Right atrium auricular region (tissue), 2 donors: Measurements from ENCODE around the gene JAKMIP1. TPM values are rescaled to one million over a fixed set of nuclear protein-coding genes. Genes with fewer than 3 reads are reported as not detected.

Experiments
- DNase-seq: peaks from one replicate; pipeline ENCODE4 v3.0.0-alpha.2; 2019; ENCODE audit warnings: low spot score
- H3K27ac ChIP-seq, 2 donors: fragments of 200-600 bp; sonication (generic); 1 replicate in 1 of 2; 2 replicates in 1 of 2; pipeline ENCODE4 v1.5.1; 2016 to 2019
- H3K27me3 ChIP-seq, 2 donors: fragments of 200-600 bp; sonication (generic); one replicate each; pipeline versions ENCODE4 v1.5.1 to v1.6.0; 2017 to 2019
- H3K36me3 ChIP-seq: fragments of 200-600 bp; sonication (generic); one replicate; pipeline ENCODE4 v1.5.1; 2016
- H3K4me1 ChIP-seq, 2 donors: fragments of 200-600 bp; sonication (generic); one replicate each; pipeline versions ENCODE4 v1.5.1 to v1.6.0; 2017 to 2019
- H3K4me3 ChIP-seq, 2 donors: fragments of 200-600 bp; sonication (generic); 1 replicate in 1 of 2; 2 replicates in 1 of 2; pipeline ENCODE4 v1.5.1; 2017 to 2019; ENCODE audit warnings: mild to moderate bottlenecking in 1 of 2, moderate library complexity in 1 of 2
- H3K9me3 ChIP-seq, 2 donors: fragments of 200-600 bp; sonication (generic); one replicate each; pipeline ENCODE4 v1.5.1; 2019
- total RNA-seq, 2 donors: library from RNA; depleted of rRNA; stranded (reverse); fragments of >200 nt; gene quantifications; one replicate each; pipeline ENCODE4 v1.1.0, GENCODE V29; 2016
- TF ChIP-seq, protein P1 (sequence below), 2 donors: fragments of 200-600 bp; sonication (generic); IDR thresholded peaks; one replicate each; pipeline ENCODE4 v1.5.1; 2019; ENCODE audit warnings: antibody characterized with exemption in 2 of 2

JAKMIP1 gene
- total RNA-seq, 2 donors from 2014 or later = 0.30 to 0.59 TPM

DNA sequence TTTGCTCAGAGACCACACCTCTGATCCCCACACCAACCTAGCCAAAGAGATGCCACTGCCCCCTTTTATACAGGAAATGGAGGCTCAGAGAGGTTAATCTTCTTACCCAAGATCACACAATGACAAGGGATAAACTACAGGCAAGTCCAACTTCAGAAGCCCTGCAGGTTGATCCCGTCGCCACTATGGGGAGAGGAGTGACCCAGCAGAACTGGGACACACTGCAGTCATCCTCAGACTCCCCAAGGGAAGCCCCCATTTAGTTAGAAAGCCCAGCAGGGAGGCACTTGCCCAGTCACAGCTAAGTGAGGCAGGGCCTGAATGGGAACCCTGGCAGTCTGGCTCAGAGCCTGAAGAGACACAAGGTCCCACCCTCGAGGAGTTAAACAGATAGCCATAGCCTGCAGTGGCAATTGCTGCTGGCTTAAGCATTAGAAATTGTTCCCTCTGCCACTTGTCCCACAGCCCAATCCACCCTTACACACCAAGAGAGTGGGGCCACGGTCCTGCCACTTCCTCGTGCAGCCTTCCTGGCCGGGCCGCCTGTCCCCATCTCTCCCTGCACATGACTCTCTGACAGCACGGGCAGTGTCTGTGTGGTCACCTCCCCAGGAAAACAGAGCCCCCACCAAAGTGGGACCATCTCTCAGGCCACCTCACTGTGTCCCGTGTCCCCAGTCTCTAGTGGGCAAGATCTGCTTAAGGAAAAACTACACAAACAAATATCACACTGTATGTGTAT, 2.7 kb downstream of the JAKMIP1 start:
- Histone ChIP-seq H3K36me3 (no peaks in the 10 kb centered on the region), H3K27ac (no peak overlapping the region), H3K4me3 (no peak overlapping the region), H3K4me1 (peaks cover 0 to 17% of the 10 kb centered on the region in 2 donors), H3K27me3 (peaks cover 4 to 12% of the 10 kb centered on the region in 2 donors), H3K9me3 (no peaks in the 10 kb centered on the region)
- TF ChIP-seq, protein P1, sequence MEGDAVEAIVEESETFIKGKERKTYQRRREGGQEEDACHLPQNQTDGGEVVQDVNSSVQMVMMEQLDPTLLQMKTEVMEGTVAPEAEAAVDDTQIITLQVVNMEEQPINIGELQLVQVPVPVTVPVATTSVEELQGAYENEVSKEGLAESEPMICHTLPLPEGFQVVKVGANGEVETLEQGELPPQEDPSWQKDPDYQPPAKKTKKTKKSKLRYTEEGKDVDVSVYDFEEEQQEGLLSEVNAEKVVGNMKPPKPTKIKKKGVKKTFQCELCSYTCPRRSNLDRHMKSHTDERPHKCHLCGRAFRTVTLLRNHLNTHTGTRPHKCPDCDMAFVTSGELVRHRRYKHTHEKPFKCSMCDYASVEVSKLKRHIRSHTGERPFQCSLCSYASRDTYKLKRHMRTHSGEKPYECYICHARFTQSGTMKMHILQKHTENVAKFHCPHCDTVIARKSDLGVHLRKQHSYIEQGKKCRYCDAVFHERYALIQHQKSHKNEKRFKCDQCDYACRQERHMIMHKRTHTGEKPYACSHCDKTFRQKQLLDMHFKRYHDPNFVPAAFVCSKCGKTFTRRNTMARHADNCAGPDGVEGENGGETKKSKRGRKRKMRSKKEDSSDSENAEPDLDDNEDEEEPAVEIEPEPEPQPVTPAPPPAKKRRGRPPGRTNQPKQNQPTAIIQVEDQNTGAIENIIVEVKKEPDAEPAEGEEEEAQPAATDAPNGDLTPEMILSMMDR (IDR thresholded peaks at IDR 0.05) = no peak
- DNase-seq = no peak

DNA sequence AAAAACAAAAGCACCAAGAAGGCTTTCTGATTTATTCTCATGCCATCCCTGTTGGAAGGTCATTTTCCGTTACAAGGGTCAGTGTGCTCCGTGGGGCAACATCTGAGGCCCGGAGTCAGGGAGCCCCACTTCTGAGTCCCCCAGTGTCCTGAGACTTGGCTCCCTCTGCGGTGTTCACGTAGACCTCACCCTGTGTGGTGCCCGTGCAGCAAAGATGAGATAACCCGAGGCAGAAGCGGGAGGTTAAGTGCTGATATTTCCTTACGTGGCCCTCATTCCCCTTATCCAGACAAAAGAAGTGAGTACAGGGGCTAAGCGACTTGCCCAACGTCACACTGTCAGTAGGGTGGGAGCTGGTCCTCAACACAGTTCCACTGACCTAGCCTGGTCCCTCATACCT, 3.5 kb downstream of the JAKMIP1 start:
- Histone ChIP-seq H3K9me3 (no peaks in the 10 kb centered on the region), H3K4me1 (peaks cover 0 to 17% of the 10 kb centered on the region in 2 donors), H3K27ac (no peak overlapping the region), H3K27me3 (peaks cover 4 to 12% of the 10 kb centered on the region in 2 donors), H3K4me3 (no peak overlapping the region), H3K36me3 (no peaks in the 10 kb centered on the region)
- TF ChIP-seq, protein P1 (IDR thresholded peaks at IDR 0.05) = no peak
- DNase-seq = no peak

DNA sequence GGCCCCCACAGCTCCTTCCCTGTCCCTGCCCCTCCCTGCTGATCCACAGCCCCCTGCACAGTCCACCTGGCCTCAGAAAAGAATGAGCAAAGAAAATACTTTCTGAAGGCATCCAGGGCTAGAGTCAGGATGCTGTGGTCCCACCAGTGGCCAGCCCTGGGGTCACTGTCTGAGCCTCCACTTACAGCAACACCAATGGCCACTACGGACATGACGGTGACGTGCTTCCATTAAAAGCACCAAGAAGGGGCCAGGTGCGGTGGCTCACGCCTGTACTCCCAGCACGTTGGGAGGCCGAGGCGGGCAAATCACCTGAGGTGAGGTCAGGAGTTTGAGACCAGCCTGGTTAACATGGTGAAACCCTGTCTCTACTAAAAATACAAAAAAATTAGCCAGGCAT, 4.0 kb downstream of the JAKMIP1 start:
- H3K4me3 ChIP-seq = no peak overlapping the region
- no peaks in the 10 kb centered on the region for H3K36me3 ChIP-seq
- TF ChIP-seq, protein P1 (IDR thresholded peaks at IDR 0.05) = no peak
- H3K4me1 ChIP-seq = peaks cover 0 to 17% of the 10 kb centered on the region in 2 donors
- H3K27me3 ChIP-seq = peaks cover 4 to 12% of the 10 kb centered on the region in 2 donors
- DNase-seq = no peak
- no peak overlapping the region for H3K27ac ChIP-seq
- no peaks in the 10 kb centered on the region for H3K9me3 ChIP-seq

DNA sequence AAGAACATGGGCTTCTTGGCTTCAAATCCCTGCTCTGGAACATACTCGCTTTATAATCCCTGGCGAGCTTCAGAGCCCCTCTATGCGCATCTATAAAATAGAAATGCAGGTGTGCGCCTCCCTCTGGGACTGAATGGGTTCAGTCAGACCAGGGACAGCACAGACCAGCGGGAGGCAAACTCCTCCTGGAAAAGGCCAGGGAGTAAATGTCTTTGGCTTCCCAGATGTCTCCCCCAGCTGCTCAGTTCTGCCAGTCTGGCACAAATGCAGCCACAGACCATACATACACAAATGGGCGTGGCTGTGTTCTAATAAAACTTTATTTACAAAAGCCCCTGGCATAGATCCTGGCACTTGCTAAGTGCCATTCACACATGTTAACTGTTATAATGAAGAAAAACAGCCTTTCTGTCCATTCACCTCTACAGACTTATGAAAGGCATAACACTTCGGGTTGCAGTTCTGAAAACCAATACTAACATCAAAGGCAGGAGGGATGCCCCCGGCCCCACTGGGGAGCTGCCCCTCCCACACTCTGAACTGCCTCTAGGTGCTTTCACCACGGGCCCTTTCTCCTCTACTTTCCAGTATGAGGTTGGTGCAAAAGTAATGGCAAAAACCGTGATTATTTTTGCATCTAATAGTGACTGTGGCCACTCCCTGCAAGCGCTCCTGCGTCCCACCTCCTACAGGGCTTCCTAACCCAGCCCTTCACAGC, 4.6 kb downstream of the JAKMIP1 start:
- no peak for DNase-seq
- TF ChIP-seq, protein P1 (IDR thresholded peaks at IDR 0.05) = no peak
- peaks cover 0 to 17% of the 10 kb centered on the region in 2 donors for H3K4me1 ChIP-seq
- H3K27ac ChIP-seq = no peak overlapping the region
- no peaks in the 10 kb centered on the region for H3K9me3 ChIP-seq
- peaks cover 4 to 12% of the 10 kb centered on the region in 2 donors for H3K27me3 ChIP-seq
- H3K4me3 ChIP-seq = no peak overlapping the region
- no peaks in the 10 kb centered on the region for H3K36me3 ChIP-seq

DNA sequence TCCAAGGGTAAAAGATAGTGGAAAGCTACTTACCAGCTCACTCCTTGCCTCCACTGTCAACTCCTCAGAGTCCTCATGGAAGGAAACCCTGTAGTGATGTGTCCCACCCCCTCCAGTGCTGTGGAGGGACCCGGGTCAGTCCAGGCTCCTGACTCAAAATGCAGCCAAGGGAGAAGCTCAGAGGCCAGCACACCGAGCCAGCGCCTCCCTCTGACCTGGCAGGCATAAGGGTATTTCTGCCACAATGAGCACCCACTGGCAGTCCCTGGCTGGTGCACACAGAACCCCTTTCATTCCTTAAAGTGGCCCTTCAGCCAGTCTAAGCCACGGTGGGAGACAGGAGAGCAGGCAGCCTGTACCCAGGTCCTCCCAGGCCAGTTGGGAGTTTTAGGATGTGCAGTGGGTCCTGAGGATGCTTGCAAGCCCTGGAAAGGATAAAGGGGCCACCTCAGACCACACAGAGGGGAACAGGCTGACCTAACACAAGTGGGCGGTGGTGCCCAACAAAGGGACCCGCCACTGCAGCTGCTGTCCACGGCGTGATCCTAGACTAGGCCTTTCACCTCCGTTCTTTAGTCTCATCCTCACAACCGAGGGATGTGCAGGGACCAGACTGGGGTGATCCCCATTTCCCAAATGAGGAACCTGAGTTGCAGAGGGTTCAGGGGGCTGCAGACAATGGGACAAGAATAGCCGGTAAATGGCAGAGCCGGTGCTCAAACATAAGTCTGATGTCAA, 5.7 kb downstream of the JAKMIP1 start:
- DNase-seq = no peak
- H3K4me3 ChIP-seq = no peak overlapping the region
- H3K27me3 ChIP-seq = peaks cover 4 to 12% of the 10 kb centered on the region in 2 donors
- no peaks in the 10 kb centered on the region for H3K9me3 ChIP-seq
- H3K36me3 ChIP-seq = no peaks in the 10 kb centered on the region
- H3K4me1 ChIP-seq = peaks cover 0 to 10% of the 10 kb centered on the region in 2 donors
- TF ChIP-seq, protein P1 (IDR thresholded peaks at IDR 0.05) = no peak
- no peak overlapping the region for H3K27ac ChIP-seq
